Ascending aorta (tissue), 2 donors: Measurements from ENCODE around the gene PDLIM7. TPM values are rescaled to one million over a fixed set of nuclear protein-coding genes. Genes with fewer than 3 reads are reported as not detected.

Experiments used
- DNase-seq, 2 donors: peaks; one replicate each; pipeline ENCODE4 v3.0.0-alpha.2; 2019; ENCODE audit warnings: low spot score in 2 of 2
- H3K27ac ChIP-seq, 2 donors: fragments of 200-600 bp; sonication (generic); one replicate each; pipeline ENCODE4 v1.5.1; 2016 to 2017; ENCODE audit warnings: mild to moderate bottlenecking in 1 of 2
- H3K27me3 ChIP-seq: fragments of 200-600 bp; sonication (generic); one replicate; pipeline ENCODE4 v1.5.1; 2017
- H3K36me3 ChIP-seq, 2 donors: fragments of 200-600 bp; sonication (generic); one replicate each; pipeline ENCODE4 v1.5.1; 2016
- H3K4me1 ChIP-seq, 2 donors: fragments of 200-600 bp; sonication (generic); one replicate each; pipeline ENCODE4 v1.5.1; 2016 to 2017; ENCODE audit warnings: mild to moderate bottlenecking in 1 of 2
- H3K4me3 ChIP-seq, 2 donors: fragments of 200-600 bp; sonication (generic); one replicate each; pipeline ENCODE4 v1.5.1; 2016 to 2017; ENCODE audit warnings: mild to moderate bottlenecking in 1 of 2
- H3K9me3 ChIP-seq, 2 donors: fragments of 200-600 bp; sonication (generic); one replicate each; pipeline ENCODE4 v1.5.1; 2016
- intact Hi-C: fragments of 100-400 bp; cut with DNase I; formaldehyde crosslinking; loops from one replicate; pipeline ENCODE4 v1.15.1; 2023
- total RNA-seq: library from RNA; depleted of rRNA; stranded (reverse); fragments of >200 nt; gene quantifications from one replicate; pipeline ENCODE4 v1.1.0, GENCODE V29; 2016
- TF ChIP-seq, protein P1 (sequence below), 3 experiments: fragments of 200-600 bp in 2 of 3; fragments of 450-650 bp in 1 of 3; sonication (generic) in 2 of 3; IDR thresholded peaks; one replicate each; pipeline ENCODE4 v1.5.1; 2016 to 2019; ENCODE audit warnings: antibody characterized with exemption in 3 of 3, mild to moderate bottlenecking in 1 of 3, moderate library complexity in 1 of 3

PDLIM7 gene
- total RNA-seq, 1 donor from 2014 or later = 1,082 TPM

DNA sequence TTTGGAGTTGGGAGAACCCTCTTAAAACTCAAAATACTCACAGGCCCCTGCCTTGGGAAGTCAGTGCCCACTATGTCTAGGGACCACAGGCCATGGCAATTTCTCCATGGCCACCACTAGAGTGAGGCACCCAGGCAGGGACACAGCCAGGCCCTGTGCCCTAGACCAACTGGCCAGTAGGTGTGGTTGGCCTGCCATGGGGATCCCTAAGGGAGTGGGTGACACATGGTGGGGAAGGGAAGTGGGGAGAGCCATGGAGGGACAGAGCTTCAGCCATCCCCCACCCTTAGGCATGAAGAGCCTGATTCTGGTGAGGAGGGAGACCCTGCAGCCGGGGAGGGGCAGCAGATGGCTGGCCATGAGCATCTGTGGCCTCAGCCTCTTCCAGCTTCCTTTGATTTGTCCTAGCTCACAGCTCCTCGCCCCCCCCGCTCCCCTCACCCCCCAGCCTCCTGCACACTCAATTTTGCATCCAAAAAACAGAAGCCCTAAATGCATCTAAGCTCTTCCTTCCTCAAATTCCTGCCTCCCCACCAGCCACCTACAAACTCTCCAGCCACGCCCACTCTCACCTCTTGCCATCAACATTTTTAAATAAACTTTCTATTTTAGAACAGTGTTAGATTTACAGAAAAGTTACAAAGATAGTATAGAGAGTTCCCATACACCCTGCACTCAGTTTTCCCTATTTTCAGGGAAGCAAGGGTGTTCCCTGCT lies 22.4 kb downstream of the PDLIM7 start:
- peak overlapping the region; percentile 91 for H3K27ac ChIP-seq
- TF ChIP-seq, protein P1, sequence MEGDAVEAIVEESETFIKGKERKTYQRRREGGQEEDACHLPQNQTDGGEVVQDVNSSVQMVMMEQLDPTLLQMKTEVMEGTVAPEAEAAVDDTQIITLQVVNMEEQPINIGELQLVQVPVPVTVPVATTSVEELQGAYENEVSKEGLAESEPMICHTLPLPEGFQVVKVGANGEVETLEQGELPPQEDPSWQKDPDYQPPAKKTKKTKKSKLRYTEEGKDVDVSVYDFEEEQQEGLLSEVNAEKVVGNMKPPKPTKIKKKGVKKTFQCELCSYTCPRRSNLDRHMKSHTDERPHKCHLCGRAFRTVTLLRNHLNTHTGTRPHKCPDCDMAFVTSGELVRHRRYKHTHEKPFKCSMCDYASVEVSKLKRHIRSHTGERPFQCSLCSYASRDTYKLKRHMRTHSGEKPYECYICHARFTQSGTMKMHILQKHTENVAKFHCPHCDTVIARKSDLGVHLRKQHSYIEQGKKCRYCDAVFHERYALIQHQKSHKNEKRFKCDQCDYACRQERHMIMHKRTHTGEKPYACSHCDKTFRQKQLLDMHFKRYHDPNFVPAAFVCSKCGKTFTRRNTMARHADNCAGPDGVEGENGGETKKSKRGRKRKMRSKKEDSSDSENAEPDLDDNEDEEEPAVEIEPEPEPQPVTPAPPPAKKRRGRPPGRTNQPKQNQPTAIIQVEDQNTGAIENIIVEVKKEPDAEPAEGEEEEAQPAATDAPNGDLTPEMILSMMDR (IDR thresholded peaks at IDR 0.05) = no peak
- no peaks in the 10 kb centered on the region for H3K9me3 ChIP-seq
- no peaks in the 10 kb centered on the region for H3K27me3 ChIP-seq
- intact Hi-C loops = no loop called here
- no peak for DNase-seq
- no peaks in the 10 kb centered on the region for H3K36me3 ChIP-seq
- peaks cover 32 to 80% of the 10 kb centered on the region in 2 donors for H3K4me1 ChIP-seq
- H3K4me3 ChIP-seq = no peak overlapping the region

DNA sequence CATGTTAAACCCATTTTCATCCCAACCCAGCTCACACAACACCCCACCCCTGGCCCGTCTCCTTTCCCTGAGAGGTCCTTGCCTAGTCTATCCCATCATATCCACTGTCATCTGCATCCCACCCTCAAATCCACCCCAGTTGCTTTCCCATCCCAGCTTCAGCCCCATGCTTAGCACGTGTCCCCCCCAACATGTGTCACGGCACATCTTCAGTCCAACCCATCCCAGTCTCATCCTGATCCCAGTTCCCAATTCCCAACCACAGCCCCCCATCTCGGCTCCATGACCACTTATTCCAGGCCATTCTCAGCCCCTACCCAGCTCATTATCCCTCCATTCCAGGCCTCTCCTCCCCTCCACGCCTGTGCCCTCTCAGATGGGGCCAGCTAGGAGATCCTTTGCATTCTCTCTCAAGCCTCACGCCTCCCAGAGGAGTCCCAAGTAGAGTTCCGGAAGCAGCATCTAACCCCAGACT lies 23.4 kb downstream of the PDLIM7 start:
- intact Hi-C loops = no loop called here
- Histone ChIP-seq H3K9me3 (no peaks in the 10 kb centered on the region), H3K4me1 (peaks cover 30 to 78% of the 10 kb centered on the region in 2 donors), H3K27ac (peak overlapping the region; percentile 91), H3K36me3 (no peaks in the 10 kb centered on the region), H3K4me3 (peak overlapping the region in 1 of 2 donors; percentile 91), H3K27me3 (no peaks in the 10 kb centered on the region)
- DNase-seq = no peak
- TF ChIP-seq, protein P1 (IDR thresholded peaks at IDR 0.05) = no peak

DNA sequence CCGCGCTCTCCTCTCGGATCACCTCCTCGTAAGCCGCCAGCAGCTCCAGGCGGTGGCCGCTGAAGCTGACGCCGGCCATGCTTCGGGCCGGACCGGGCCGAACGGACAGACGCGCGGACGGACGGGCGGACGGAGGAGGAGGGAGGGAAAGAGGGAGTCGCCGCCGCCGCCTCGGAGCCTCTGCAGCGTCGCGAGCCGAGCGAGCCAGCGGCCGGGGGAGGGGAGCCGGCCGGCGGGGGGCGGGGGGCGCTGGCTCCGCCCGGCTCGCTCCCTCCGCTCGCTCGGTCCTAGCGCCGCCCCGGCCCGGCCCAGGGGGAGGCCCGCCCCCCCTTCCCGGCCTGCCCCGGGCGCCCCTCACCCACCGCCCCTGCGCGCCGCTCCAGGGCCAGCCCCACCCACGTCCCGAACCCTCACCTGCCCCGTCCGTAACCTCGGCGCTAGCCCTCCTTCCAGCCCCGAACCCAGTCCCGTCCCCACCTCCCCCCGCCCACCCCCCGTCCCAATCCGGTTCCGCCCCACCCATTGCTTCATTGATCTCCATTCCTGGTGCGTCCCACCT lies 23.9 kb downstream of the PDLIM7 start, which contains the start of gene DBN1:
DBN1 (minus strand) TSS at position 192 of the 559 bp plus-strand sequence; CDS start at position 79, 113 bp downstream.
- no peak for DNase-seq
- TF ChIP-seq, protein P1 (IDR thresholded peaks at IDR 0.05) = no peak
- Histone ChIP-seq H3K4me1 (peaks cover 26 to 77% of the 10 kb centered on the region in 2 donors), H3K4me3 (peak within 1 kb of the TSS; percentile 91 to 94), H3K9me3 (no peaks in the 10 kb centered on the region), H3K36me3 (no peaks in the 10 kb centered on the region), H3K27me3 (no peaks in the 10 kb centered on the region), H3K27ac (peak within 1 kb of the TSS; percentile 91)
- intact Hi-C loops = loop anchor here (1.0 kb wide), 1 partner anchor 16 kb away; no protein-coding TSS in a partner anchor

DNA sequence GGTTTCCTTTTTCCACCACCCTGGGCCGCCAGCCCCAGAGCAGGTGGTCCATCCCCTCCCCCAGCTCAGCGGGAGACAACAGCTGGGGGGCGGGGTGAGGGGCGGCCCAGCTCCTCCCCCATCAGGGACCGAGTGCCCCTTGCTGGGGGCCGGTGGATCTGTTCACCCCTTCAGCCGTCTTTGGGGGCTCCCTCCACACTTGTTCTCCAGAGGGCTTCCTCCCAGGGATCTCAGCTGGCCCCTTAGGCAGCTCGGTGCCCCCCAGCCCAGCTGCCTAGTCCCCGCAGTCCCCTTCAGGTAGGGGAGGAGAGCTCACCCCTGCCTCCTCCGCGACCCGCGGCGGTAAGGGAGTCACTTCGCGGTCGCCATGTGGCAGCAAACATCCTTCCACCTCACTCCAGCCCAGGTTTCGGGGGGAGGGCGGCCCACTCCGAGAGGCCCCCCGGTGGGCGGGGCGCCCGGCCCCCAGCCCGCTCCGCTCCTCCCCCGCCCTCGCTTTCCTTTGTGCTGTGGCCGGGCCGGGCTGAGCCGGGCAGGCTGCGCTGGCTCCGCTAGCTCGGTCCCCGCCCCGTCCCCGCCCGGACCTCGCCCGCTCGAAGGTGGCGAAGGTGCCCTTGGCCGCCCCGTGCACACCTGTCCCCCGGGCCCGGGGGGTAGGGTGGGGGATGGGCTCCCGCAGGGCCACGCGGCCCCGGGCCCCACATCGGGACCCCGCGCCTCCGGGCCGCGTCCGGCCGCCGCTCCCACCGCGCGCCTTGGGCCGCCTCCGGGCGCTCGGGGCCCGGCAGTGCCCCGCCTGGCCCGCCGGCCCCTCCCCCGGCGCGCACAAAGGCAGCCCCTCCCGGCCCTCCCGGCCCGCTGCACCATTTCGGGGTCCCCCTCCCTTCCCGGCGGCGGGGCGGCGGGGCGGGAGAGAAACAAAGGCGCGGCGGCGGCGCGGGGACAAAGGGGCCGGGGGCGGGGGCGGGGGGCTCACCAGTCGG lies 24.7 kb downstream of the PDLIM7 start:
- Histone ChIP-seq H3K9me3 (no peaks in the 10 kb centered on the region), H3K4me1 (peaks cover 26 to 71% of the 10 kb centered on the region in 2 donors), H3K36me3 (peaks cover 5 to 6% of the 10 kb centered on the region in 2 donors), H3K4me3 (peak overlapping the region; percentile 91 to 94), H3K27ac (peak overlapping the region; percentile 91), H3K27me3 (no peaks in the 10 kb centered on the region)
- DNase-seq = no peak
- TF ChIP-seq, protein P1 (IDR thresholded peaks at IDR 0.05) = no peak
- intact Hi-C loops = loop anchor here (1.0 kb wide), 1 partner anchor 15 kb away; no protein-coding TSS in a partner anchor
